ENCODE data around the gene NDFIP2.
A peak's percentile ranks its signal among the peaks of the same experiment; 100 is the strongest.

The NDFIP2 gene

GRCh38 chr13:79458436-79458835 lies 22.5 kb upstream of the NDFIP2 start:
- no peak for DNase-seq (ENCODE audit: low read depth in 3 of 3, low spot score in 1 of 3)

GRCh38 chr13:79459906-79460305 lies 21.0 kb upstream of the NDFIP2 start:
- DNase-seq (ENCODE audit: low read depth in 3 of 3, low spot score in 1 of 3) = no peak

GRCh38 chr13:79462895-79463294 lies 18.1 kb upstream of the NDFIP2 start:
- no peak for DNase-seq (ENCODE audit: low read depth in 3 of 3, low spot score in 1 of 3)

DNA sequence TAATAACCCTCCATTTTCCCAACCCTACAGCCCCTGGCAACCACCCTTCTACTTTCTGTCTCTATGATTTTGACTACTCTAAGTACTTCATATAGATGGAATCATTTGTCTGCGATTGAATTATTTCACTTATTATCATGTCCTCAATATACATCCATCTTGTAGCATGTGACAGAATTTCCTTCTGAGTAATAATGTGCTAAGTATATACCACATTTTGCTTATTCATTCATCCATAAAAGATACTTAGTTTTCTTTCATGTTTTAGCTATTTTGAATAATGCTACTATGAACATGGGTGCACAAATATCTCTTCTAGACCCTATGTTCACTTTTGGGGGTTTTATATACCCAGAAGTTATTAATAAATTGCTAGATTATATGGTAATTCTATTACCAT lies 17.4 kb upstream of the NDFIP2 start:
- no peak for DNase-seq (ENCODE audit: low read depth in 3 of 3, low spot score in 1 of 3)

- no peak for DNase-seq (ENCODE audit: low read depth in 3 of 3, low spot score in 1 of 3)
Measured at GRCh38 chr13:79466872-79467271, 14.1 kb upstream of the NDFIP2 start.

DNA sequence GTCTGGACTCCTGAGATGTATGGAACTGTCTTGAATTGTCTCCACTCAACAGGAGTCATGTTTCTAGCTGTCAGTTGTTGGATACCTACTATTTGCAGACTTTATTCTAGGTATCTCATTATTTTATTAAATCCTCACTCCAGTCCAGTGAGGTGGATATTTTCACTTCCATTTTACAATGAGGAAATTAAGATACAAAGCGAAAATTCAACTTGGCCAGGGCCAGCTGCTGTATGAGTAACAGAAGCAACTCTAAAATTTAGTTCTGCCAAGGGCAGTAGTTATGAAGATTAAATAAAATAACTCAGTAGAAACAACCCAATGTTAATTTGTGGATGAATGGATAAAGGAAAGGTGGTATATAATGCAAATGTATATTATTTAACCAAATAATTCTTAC lies 12.6 kb upstream of the NDFIP2 start:
- no peak for DNase-seq (ENCODE audit: low read depth in 3 of 3, low spot score in 1 of 3)

GRCh38 chr13:79468819-79469218 lies 12.1 kb upstream of the NDFIP2 start:
- no peak for DNase-seq (ENCODE audit: low read depth in 3 of 3, low spot score in 1 of 3)

- no peak for DNase-seq (ENCODE audit: low read depth in 3 of 3, low spot score in 1 of 3)
Measured at GRCh38 chr13:79469608-79470007, 11.3 kb upstream of the NDFIP2 start.

GRCh38 chr13:79470666-79471065 lies 10.3 kb upstream of the NDFIP2 start:
- no peak for DNase-seq (ENCODE audit: low read depth in 3 of 3, low spot score in 1 of 3)

DNA sequence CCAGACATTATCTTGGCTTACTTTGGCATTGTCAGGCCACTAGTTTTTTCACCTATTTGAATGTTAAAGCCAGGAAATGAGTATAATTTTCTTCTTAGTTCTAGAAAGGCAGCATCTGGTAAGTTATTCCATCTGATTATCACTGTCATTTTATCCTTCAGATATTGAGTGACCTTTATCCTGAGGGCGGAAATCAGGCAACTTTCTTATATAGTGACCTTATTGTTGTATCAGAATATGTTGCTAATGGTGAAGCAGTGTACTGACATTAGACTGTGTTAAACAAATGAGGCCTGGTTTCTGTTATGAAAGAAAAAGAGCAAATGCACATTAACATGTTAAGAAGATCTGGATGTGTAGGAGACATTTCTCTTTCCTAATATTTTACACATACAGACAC lies 5.4 kb upstream of the NDFIP2 start:
- no peak for DNase-seq (ENCODE audit: low read depth in 3 of 3, low spot score in 1 of 3)

DNA sequence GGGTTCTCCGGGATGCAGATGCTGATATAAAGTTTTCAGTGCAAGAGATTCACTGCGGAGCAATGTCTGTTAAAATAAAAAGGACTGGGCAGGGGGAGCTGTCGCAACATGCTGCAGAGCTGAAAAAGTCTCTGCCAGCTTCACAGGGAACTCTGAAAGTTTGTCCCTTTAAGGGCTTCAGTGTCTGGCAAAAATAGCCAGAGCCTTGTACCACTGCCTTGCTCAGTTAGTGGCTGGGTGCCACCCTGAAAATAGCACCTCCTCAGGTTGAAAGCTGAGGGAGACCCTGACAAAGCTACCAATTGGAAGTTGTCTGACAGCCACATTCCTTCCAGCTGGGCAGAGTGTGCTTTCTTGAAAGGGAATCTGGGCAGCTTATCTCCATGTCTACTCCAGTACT lies 3.0 kb upstream of the NDFIP2 start:
- no peak for DNase-seq (ENCODE audit: low read depth in 3 of 3, low spot score in 1 of 3)

DNA sequence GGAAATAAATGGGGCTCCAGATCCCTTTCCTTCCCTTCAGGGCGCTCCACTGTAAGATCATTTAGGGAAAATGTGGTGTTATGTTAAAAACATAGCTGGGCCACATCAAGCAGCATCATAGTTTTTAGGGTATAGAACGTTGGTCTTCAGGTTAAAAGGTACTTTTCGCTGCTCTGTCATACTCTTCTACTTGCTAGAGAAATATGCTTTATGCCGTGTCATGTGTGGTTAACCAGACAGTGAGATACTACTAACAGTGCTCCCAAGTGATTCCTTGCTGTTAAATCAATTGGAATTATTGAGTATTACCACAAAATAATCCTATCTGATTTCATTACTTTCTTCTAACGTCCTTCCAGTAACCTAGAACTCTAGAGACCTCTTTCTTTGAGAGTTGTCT lies 1.1 kb upstream of the NDFIP2 start:
- no peak for DNase-seq (ENCODE audit: low read depth in 3 of 3, low spot score in 1 of 3)

GRCh38 chr13:79481685-79482052 lies 714 bp downstream of the NDFIP2 start:
- peak in 1 of 3 donors; percentile 53 for DNase-seq (ENCODE audit: low read depth in 3 of 3, low spot score in 1 of 3)

DNA sequence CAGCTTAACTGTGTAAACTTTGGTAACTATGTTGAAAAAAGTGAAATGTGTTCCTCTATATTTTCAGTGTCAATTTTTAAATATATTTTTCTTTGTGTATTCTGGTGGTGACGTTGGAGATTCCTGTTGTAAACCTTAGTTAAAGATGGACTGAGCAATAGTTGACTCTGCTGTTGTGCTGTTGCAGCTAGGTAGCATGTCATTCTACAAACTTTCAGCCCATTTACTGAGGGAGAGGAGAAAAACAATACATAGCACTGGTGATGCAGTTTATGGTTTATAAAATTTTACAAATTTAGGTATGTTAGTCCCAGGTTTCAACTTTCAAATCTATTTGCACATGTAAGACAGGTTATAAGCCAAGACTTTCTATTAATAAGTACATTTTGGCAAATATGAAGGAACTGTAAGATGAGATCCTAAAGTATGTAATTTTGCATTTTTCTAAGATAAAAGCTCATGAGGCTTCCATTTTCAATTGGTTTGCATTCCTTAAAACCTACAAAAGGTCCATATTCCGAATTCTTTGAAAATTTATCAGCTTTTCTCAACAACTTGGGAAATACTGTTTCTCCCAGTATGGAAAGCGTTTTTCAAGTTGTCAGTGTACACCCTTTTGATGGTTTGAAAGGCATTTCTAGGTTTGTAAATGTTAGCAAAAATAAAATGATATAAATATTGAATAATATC lies 1.5 kb downstream of the NDFIP2 start:
- DNase-seq (ENCODE audit: low read depth in 3 of 3, low spot score in 1 of 3) = no peak

GRCh38 chr13:79483086-79483706 lies 2.2 kb downstream of the NDFIP2 start:
- no peak for DNase-seq (ENCODE audit: low read depth in 3 of 3, low spot score in 1 of 3)

- no peak for DNase-seq (ENCODE audit: low read depth in 3 of 3, low spot score in 1 of 3)
Measured at GRCh38 chr13:79485014-79485811, 4.3 kb downstream of the NDFIP2 start.

DNA sequence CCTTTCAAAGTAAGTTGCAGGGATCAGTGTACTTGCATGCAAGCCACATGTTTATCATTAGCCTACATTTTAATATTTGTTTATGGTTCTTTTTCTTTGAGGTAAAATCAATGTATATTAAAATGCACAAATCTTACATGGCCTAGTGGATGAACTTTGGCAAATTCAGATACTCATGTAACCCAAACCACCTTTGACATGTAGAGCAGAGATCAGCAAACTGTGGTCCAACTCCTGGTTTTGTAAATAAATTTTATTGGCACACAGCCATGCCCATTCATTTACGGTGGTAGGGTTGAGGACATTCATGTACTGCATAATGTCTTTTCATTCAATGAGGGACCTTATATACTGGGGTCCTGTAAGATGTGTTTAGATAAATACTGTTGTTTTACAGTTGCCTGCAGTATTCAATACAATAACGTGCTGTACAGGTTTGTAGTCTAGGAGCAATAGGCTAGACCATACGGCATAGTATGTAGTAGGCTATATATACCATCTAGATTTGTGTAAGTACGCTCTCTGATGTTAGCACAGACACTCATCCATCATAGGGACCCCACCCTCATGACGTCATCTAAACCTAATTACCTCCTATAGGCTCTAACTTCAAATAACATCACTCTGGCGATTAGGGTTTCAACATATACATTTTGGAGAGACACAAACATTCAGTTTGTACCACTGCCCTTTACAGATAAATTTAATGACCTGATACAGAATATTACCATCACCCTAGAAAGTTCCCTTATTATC lies 5.7 kb downstream of the NDFIP2 start:
- no peak for DNase-seq (ENCODE audit: low read depth in 3 of 3, low spot score in 1 of 3)

DNA sequence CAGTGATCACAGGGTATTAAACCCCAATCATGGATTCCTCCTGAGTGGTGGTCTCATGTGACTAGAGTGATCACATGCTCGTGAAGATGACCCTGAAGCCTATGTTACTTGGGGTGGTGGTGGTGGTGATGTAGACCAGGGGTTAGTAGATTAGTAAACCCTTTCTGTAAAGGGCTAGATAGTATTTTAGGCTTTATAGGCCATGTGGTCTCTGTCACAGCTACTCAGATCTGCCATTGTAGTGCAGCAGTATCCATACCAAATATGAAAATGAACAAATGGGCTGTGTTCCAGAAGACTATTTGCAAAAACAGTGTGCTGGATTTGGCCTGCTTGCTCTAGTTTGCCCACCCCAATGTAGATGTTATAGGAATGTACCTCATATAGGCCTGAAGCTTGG lies 9.4 kb downstream of the NDFIP2 start:
- DNase-seq (ENCODE audit: low read depth in 3 of 3, low spot score in 1 of 3) = no peak

DNA sequence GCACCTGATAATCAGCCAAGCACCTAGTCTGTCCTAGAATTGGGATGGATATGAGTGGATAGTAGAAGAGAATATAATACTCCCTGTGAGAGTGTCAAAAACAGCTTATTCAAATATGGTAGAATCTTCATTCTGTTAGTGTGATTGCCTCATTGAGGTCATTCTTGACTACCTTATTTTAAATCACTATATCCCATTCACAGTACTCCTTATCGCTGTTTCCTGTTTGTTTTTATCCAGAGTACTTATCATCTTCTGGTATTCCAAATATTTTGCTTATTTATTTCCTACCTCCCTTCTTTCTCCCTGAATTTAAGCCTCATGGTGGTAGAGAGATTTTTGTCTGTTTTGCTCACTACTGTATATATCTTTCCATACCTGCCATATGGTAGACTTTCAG lies 9.9 kb downstream of the NDFIP2 start:
- no peak for DNase-seq (ENCODE audit: low read depth in 3 of 3, low spot score in 1 of 3)

GRCh38 chr13:79491715-79492114 lies 10.8 kb downstream of the NDFIP2 start:
- DNase-seq (ENCODE audit: low read depth in 3 of 3, low spot score in 1 of 3) = no peak

DNA sequence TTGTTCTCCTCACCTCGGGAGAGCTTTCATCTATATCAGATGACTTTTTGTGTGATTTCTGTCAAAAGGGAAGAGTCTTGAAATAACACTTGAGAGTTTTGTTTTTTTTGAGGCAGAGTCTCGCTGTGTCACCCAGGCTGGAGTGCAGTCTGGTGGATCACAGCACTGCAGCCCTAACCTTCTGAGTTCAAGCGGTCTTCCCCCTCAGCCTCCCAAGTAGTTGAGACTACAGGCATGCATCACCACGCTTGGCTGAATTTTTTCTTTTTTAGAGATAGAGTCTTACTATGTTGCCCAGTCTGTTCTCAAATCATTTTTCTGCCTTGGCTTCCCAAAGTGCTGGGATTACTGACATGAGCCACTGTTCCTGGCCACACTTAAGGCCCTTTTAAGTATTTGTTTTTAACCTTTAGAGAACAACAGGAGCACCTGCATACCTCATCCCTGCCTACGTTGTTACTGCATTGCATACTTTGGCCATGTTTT lies 11.4 kb downstream of the NDFIP2 start:
- no peak for DNase-seq (ENCODE audit: low read depth in 3 of 3, low spot score in 1 of 3)

All from stimulated activated CD4-positive, alpha-beta T cell treated with anti-CD3 and anti-CD28 coated beads, TNF-alpha, amount 100 ng/mL, for 1 hour (primary cell).